Liver (tissue), 3 donors: Measurements from ENCODE around the gene OMA1.

ENCODE experiments used
- RAD21 ChIP-seq, 2 donors: IDR thresholded peaks; 2 replicates each; pipeline ENCODE4 v1.6.1; 2016; ENCODE audit warnings: antibody characterized with exemption in 2 of 2, mild to moderate bottlenecking in 2 of 2
- YY1 ChIP-seq: IDR thresholded peaks from 2 replicates; pipeline ENCODE4 v1.6.1; 2016; ENCODE audit warnings: antibody characterized with exemption, mild to moderate bottlenecking
- TF ChIP-seq, protein P1 (sequence below): fragments of 150-350 bp; IDR thresholded peaks from 2 replicates; pipeline ENCODE4 v1.5.1; 2017; ENCODE audit warnings: improper control_type of control experiment, low read depth, low read length; ENCODE audit not compliant: missing input control
- TF ChIP-seq, protein P2 (sequence below): IDR thresholded peaks from 2 replicates; pipeline ENCODE4 v1.6.1; 2016; ENCODE audit warnings: antibody characterized with exemption, mild to moderate bottlenecking
- donor health status: healthy.
- donor health status: healthy.

DNA sequence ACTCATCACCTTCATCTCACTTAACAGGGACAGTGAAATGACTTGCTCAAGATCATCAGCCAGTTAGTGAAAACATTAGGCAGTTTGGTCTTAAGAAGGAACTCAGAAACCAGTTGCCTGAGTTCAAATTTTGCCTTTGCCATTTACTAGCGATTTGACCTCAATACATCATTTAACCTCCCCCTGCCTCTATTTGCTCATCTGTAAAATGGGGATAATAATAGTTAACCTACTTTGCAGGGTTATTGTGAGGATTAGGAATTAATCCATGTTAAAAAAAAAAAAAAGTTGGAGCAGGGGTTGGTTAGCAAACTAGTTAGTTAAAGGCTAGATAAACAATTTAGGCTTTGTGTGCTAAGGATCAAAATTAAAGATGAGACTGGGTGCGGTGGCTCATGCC, 41.1 kb upstream of the OMA1 start:
- TF ChIP-seq, protein P1, sequence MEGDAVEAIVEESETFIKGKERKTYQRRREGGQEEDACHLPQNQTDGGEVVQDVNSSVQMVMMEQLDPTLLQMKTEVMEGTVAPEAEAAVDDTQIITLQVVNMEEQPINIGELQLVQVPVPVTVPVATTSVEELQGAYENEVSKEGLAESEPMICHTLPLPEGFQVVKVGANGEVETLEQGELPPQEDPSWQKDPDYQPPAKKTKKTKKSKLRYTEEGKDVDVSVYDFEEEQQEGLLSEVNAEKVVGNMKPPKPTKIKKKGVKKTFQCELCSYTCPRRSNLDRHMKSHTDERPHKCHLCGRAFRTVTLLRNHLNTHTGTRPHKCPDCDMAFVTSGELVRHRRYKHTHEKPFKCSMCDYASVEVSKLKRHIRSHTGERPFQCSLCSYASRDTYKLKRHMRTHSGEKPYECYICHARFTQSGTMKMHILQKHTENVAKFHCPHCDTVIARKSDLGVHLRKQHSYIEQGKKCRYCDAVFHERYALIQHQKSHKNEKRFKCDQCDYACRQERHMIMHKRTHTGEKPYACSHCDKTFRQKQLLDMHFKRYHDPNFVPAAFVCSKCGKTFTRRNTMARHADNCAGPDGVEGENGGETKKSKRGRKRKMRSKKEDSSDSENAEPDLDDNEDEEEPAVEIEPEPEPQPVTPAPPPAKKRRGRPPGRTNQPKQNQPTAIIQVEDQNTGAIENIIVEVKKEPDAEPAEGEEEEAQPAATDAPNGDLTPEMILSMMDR = no peak
- no peak for TF ChIP-seq RAD21 (IDR thresholded peaks at IDR 0.05)
- TF ChIP-seq, protein P2, sequence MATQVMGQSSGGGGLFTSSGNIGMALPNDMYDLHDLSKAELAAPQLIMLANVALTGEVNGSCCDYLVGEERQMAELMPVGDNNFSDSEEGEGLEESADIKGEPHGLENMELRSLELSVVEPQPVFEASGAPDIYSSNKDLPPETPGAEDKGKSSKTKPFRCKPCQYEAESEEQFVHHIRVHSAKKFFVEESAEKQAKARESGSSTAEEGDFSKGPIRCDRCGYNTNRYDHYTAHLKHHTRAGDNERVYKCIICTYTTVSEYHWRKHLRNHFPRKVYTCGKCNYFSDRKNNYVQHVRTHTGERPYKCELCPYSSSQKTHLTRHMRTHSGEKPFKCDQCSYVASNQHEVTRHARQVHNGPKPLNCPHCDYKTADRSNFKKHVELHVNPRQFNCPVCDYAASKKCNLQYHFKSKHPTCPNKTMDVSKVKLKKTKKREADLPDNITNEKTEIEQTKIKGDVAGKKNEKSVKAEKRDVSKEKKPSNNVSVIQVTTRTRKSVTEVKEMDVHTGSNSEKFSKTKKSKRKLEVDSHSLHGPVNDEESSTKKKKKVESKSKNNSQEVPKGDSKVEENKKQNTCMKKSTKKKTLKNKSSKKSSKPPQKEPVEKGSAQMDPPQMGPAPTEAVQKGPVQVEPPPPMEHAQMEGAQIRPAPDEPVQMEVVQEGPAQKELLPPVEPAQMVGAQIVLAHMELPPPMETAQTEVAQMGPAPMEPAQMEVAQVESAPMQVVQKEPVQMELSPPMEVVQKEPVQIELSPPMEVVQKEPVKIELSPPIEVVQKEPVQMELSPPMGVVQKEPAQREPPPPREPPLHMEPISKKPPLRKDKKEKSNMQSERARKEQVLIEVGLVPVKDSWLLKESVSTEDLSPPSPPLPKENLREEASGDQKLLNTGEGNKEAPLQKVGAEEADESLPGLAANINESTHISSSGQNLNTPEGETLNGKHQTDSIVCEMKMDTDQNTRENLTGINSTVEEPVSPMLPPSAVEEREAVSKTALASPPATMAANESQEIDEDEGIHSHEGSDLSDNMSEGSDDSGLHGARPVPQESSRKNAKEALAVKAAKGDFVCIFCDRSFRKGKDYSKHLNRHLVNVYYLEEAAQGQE = no peak
- no peak for TF ChIP-seq YY1
